CD8-positive, alpha-beta memory T cell (primary cell): Measurements from ENCODE around the gene ARL6. TPM values are rescaled to one million over a fixed set of nuclear protein-coding genes. Genes with fewer than 3 reads are reported as not detected.
"Not testable (repeated sequence)": the region's sequence is repeated elsewhere in the genome, so short reads cannot be mapped to it uniquely, and the experiment has no call there.

ENCODE experiments used
- CTCF ChIA-PET: fragments of 350-600 bp; sonication (Branson Sonifier 250); formaldehyde crosslinking; loops from one replicate; lab custom pipeline; 2021; ENCODE audit warnings: antibody characterized with exemption; lab: Charles Lee
- POLR2A ChIA-PET: fragments of 350-600 bp; sonication (Branson Sonifier 250); formaldehyde crosslinking; loops from one replicate; lab custom pipeline; 2021; ENCODE audit warnings: antibody characterized with exemption; lab: Charles Lee
- DNase-seq, 5 donors: peaks; one replicate each; pipeline versions ENCODE4 v3.0.0 to v3.0.0-alpha.2; 2020 to 2022; ENCODE audit warnings: mixed read lengths in 1 of 5
- H3K27ac ChIP-seq: one replicate; pipeline ENCODE4 v1.7.0; 2013; ENCODE audit warnings: low read depth, mild to moderate bottlenecking, low read length, moderate library complexity
- H3K27me3 ChIP-seq: 2 replicates; pipeline ENCODE4 v1.7.0; 2013; ENCODE audit warnings: low read length, mild to moderate bottlenecking; ENCODE audit not compliant: insufficient read depth, poor library complexity, severe bottlenecking
- H3K36me3 ChIP-seq: 2 replicates; pipeline ENCODE4 v1.7.0; 2013; ENCODE audit warnings: mild to moderate bottlenecking, low read length, moderate library complexity; ENCODE audit not compliant: insufficient read depth
- H3K4me1 ChIP-seq: 2 replicates; pipeline ENCODE4 v1.7.0; 2013; ENCODE audit warnings: mild to moderate bottlenecking, low read length, moderate library complexity; ENCODE audit not compliant: insufficient read depth
- H3K4me3 ChIP-seq: 2 replicates; pipeline ENCODE4 v1.7.0; 2013; ENCODE audit warnings: mild to moderate bottlenecking, low read length
- H3K9me3 ChIP-seq: 2 replicates; pipeline ENCODE4 v1.7.0; 2013; ENCODE audit warnings: mild to moderate bottlenecking, low read length
- H3K27ac Mint-ChIP-seq, 8 donors: one replicate each; pipeline ENCODE4 v1.8.0; 2020 to 2021; ENCODE audit warnings: mixed read lengths in 8 of 8, mild to moderate bottlenecking in 6 of 8, inconsistent platforms in 3 of 8, moderate library complexity in 3 of 8
- H3K27me3 Mint-ChIP-seq, 2 donors: one replicate each; pipeline ENCODE4 v1.8.0; 2020 to 2021; ENCODE audit warnings: mixed read lengths in 2 of 2, mild to moderate bottlenecking in 1 of 2, moderate library complexity in 1 of 2
- H3K36me3 Mint-ChIP-seq, 3 donors: one replicate each; pipeline ENCODE4 v1.8.0; 2020 to 2021; ENCODE audit warnings: mixed read lengths in 3 of 3, inconsistent platforms in 1 of 3, mild to moderate bottlenecking in 1 of 3
- H3K4me1 Mint-ChIP-seq, 3 donors: one replicate each; pipeline ENCODE4 v1.8.0; 2020 to 2021; ENCODE audit warnings: mixed read lengths in 3 of 3, inconsistent platforms in 1 of 3, mild to moderate bottlenecking in 1 of 3
- H3K4me3 Mint-ChIP-seq, 7 donors: one replicate each; pipeline ENCODE4 v1.8.0; 2020 to 2021; ENCODE audit warnings: mixed read lengths in 7 of 7, mild to moderate bottlenecking in 6 of 7, moderate library complexity in 4 of 7, inconsistent platforms in 2 of 7
- H3K9me3 Mint-ChIP-seq, 5 donors: one replicate each; pipeline ENCODE4 v1.8.0; 2020 to 2022; ENCODE audit warnings: mixed read lengths in 5 of 5, mild to moderate bottlenecking in 3 of 5, moderate library complexity in 2 of 5, inconsistent platforms in 1 of 5
- polyA plus RNA-seq: library from polyadenylated mRNA; unstranded; fragments of 300-500 nt; fragmentation: Illumina TruSeq; gene quantifications from one replicate; pipeline ENCODE4 v1.2.3, GENCODE V29; 2021
- total RNA-seq, 2 experiments: library from RNA; stranded (reverse); gene quantifications; one replicate each; pipeline ENCODE4 v1.2.3, GENCODE V29; 2021

ARL6 gene
- total and polyA plus RNA-seq, 3 experiments from 2014 or later: 3.5 to 10.2 (median 9.8) TPM

DNA sequence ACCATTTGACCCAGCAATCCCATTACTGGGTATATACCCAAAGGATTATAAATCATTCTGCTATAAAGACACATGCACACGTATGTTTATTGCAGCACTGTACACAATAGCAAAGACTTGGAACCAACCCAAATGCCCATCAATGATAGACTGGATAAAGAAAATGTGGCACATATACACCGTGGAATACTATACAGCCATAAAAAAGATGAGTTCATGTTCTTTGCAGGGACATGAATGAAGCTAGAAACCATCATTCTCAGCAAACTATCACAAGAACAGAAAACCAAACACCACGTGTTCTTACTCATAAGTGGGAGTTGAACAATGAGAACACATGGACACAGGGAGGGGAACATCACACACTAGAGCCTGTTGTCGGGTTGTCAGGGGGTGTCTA, 68.6 kb downstream of the ARL6 start:
- H3K27me3 ChIP-seq, H3K36me3 ChIP-seq, H3K9me3 ChIP-seq, H3K27ac ChIP-seq, CTCF ChIA-PET, POLR2A ChIA-PET, H3K27ac Mint-ChIP-seq, H3K4me1 ChIP-seq, H3K36me3 Mint-ChIP-seq, H3K4me3 Mint-ChIP-seq, DNase-seq, H3K27me3 Mint-ChIP-seq, H3K4me3 ChIP-seq, H3K4me1 Mint-ChIP-seq, H3K9me3 Mint-ChIP-seq: not testable (repeated sequence)

GRCh38 chr3:97835761-97836160, 71.2 kb downstream of the ARL6 start:
- Histone ChIP-seq H3K4me1 (no peaks in the 10 kb centered on the region), H3K27me3 (no peaks in the 10 kb centered on the region), H3K36me3 (no peaks in the 10 kb centered on the region), H3K4me3 (no peak overlapping the region), H3K9me3 (no peaks in the 10 kb centered on the region), H3K27ac (no peak overlapping the region)
- ChIA-PET POLR2A (no interaction called here), CTCF (interaction anchor here (0.8 kb wide), 1 partner anchor 14 kb away, joined by 3 read pairs; the partner anchor contains the start of gene CRYBG3)
- H3K4me3 Mint-ChIP-seq: no peak overlapping the region
- H3K9me3 Mint-ChIP-seq: peaks cover 0 to 4% (median 0%) of the 10 kb centered on the region in 5 donors
- H3K27ac Mint-ChIP-seq: no peak overlapping the region
- no peak for DNase-seq
- H3K27me3 Mint-ChIP-seq: peaks cover 0 to 9% of the 10 kb centered on the region in 2 donors
- H3K4me1 Mint-ChIP-seq: peaks cover 0 to 2% (median 0%) of the 10 kb centered on the region in 3 donors
- H3K36me3 Mint-ChIP-seq: peaks cover 0 to 2% (median 0%) of the 10 kb centered on the region in 3 donors

DNA sequence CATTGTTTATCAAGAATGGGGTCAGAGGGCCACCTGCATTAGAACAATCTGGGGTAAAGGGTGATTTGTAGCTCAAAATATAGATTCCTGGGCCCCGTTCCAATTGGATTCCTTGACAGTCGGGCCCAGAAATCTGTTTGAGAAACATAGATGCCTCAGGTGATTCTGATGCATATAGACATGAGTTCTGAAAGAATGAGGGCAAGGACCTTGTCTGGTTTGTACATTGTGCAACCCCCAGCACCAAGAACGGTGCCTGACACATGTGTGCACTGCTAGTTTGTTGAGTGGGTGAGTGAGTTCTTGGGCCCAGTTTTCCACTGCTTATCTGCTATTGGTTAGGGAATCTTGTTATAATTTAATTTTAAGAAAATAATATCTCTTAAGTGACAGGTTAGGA, 73.8 kb downstream of the ARL6 start:
- H3K4me3 Mint-ChIP-seq: no peak overlapping the region
- ChIA-PET POLR2A (no interaction called here), CTCF (no interaction called here)
- Histone ChIP-seq H3K36me3 (no peaks in the 10 kb centered on the region), H3K27me3 (no peaks in the 10 kb centered on the region), H3K4me1 (no peaks in the 10 kb centered on the region), H3K4me3 (no peak overlapping the region), H3K27ac (no peak overlapping the region), H3K9me3 (no peaks in the 10 kb centered on the region)
- H3K9me3 Mint-ChIP-seq: no peaks in the 10 kb centered on the region
- peaks cover 0 to 1% (median 0%) of the 10 kb centered on the region in 3 donors for H3K36me3 Mint-ChIP-seq
- H3K27me3 Mint-ChIP-seq: peaks cover under 1 to 9% of the 10 kb centered on the region in 2 donors
- H3K27ac Mint-ChIP-seq: no peak overlapping the region
- peaks cover 0 to 2% (median 0%) of the 10 kb centered on the region in 3 donors for H3K4me1 Mint-ChIP-seq
- DNase-seq: no peak

- H3K4me1 ChIP-seq: no peaks in the 10 kb centered on the region
- no peak overlapping the region for H3K4me3 ChIP-seq
- H3K27me3 ChIP-seq: no peaks in the 10 kb centered on the region
- Mint-ChIP-seq H3K27me3 (peaks cover 3 to 9% of the 10 kb centered on the region in 2 donors), H3K36me3 (peaks cover 0 to 4% (median 0%) of the 10 kb centered on the region in 3 donors), H3K27ac (no peak overlapping the region), H3K4me3 (no peak overlapping the region), H3K9me3 (no peaks in the 10 kb centered on the region), H3K4me1 (peaks cover 0 to 2% (median 0%) of the 10 kb centered on the region in 3 donors)
- no peaks in the 10 kb centered on the region for H3K9me3 ChIP-seq
- no peak overlapping the region for H3K27ac ChIP-seq
- ChIA-PET CTCF (no interaction called here), POLR2A (no interaction called here)
- no peak for DNase-seq
- H3K36me3 ChIP-seq: no peaks in the 10 kb centered on the region
These were observed 75.4 kb downstream of the ARL6 start for GRCh38 chr3:97839944-97840343.

DNA sequence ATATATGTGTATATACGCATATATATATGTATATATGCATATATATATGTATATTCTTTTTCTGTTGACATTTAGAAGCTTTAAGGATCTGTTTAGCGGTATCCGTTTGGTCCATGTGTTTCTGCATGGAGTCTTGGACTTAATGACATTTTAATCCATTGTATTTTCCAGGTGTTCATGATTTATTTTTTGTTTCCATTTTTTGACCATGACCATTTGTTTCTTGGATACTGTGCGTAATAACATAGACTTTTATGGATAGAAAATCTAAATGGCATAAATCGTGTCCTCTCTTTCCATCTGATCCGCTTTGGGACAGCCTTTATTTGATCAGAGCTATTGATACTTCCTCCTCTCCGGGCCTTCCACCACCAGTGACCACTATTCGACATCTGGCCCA, 76.7 kb downstream of the ARL6 start:
- H3K9me3 Mint-ChIP-seq: no peaks in the 10 kb centered on the region
- H3K36me3 Mint-ChIP-seq: peaks cover 0 to 8% (median 6%) of the 10 kb centered on the region in 3 donors
- H3K27ac Mint-ChIP-seq: no peak overlapping the region
- H3K27ac ChIP-seq: no peak overlapping the region
- H3K9me3 ChIP-seq: no peaks in the 10 kb centered on the region
- no peak overlapping the region for H3K4me3 Mint-ChIP-seq
- ChIA-PET POLR2A (no interaction called here), CTCF (no interaction called here)
- no peaks in the 10 kb centered on the region for H3K36me3 ChIP-seq
- no peak overlapping the region for H3K4me3 ChIP-seq
- no peak for DNase-seq
- H3K27me3 ChIP-seq: no peaks in the 10 kb centered on the region
- peaks cover 3 to 4% of the 10 kb centered on the region in 2 donors for H3K27me3 Mint-ChIP-seq
- H3K4me1 Mint-ChIP-seq: peaks cover 0 to 2% (median 0%) of the 10 kb centered on the region in 3 donors
- no peaks in the 10 kb centered on the region for H3K4me1 ChIP-seq

DNA sequence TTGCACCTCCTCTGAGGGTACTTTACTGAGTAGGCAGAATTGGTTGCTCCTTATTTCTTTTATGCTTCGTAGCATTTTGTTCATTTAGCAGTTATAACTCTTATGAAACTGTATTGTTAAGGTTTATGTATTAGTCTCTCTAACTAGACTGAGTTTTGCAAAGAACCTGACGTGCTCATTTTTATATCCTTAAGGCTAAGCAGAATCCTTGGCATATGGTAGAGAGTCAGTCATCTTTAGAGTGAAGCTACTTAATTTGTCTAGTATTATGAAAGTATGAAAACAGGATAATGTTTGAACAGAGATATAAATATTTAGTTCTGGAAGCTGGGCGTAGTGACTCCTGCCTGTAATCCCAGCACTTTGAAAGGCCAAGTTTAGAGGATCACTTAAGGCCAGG, 77.4 kb downstream of the ARL6 start:
- H3K36me3 Mint-ChIP-seq: peaks cover 1 to 8% (median 6%) of the 10 kb centered on the region in 3 donors
- peaks cover 0 to 2% (median 0%) of the 10 kb centered on the region in 3 donors for H3K4me1 Mint-ChIP-seq
- no peak overlapping the region for H3K27ac ChIP-seq
- no peaks in the 10 kb centered on the region for H3K36me3 ChIP-seq
- no peak overlapping the region for H3K4me3 Mint-ChIP-seq
- H3K27me3 Mint-ChIP-seq: peaks cover 2 to 3% of the 10 kb centered on the region in 2 donors
- H3K9me3 ChIP-seq: no peaks in the 10 kb centered on the region
- no peak overlapping the region for H3K27ac Mint-ChIP-seq
- CTCF ChIA-PET: no interaction called here
- no peaks in the 10 kb centered on the region for H3K4me1 ChIP-seq
- no peak for DNase-seq
- no peaks in the 10 kb centered on the region for H3K9me3 Mint-ChIP-seq
- H3K27me3 ChIP-seq: no peaks in the 10 kb centered on the region
- H3K4me3 ChIP-seq: no peak overlapping the region
- POLR2A ChIA-PET: no interaction called here

GRCh38 chr3:97848779-97849178, 84.2 kb downstream of the ARL6 start:
- no peaks in the 10 kb centered on the region for H3K4me1 ChIP-seq
- Mint-ChIP-seq H3K4me3 (no peak overlapping the region), H3K27ac (no peak overlapping the region), H3K36me3 (peaks cover 2 to 17% (median 9%) of the 10 kb centered on the region in 3 donors), H3K9me3 (peaks cover under 1 to 5% (median 2%) of the 10 kb centered on the region in 5 donors), H3K4me1 (peaks cover 0 to 2% (median 0%) of the 10 kb centered on the region in 3 donors), H3K27me3 (peaks cover 0 to 3% of the 10 kb centered on the region in 2 donors)
- no peak overlapping the region for H3K27ac ChIP-seq
- CTCF ChIA-PET: interaction anchor here (0.8 kb wide), 1 partner anchor 174 kb away, joined by 3 read pairs; no protein-coding TSS in a partner anchor
- H3K4me3 ChIP-seq: no peak overlapping the region
- POLR2A ChIA-PET: no interaction called here
- H3K9me3 ChIP-seq: no peaks in the 10 kb centered on the region
- H3K36me3 ChIP-seq: no peaks in the 10 kb centered on the region
- no peak for DNase-seq
- H3K27me3 ChIP-seq: no peaks in the 10 kb centered on the region
